Subcutaneous adipose tissue (tissue), 4 donors: Measurements from ENCODE around the gene MAP10. TPM values are rescaled to one million over a fixed set of nuclear protein-coding genes. Genes with fewer than 3 reads are reported as not detected.

ENCODE experiments used
- CTCF ChIP-seq: fragments of 450-650 bp; IDR thresholded peaks from one replicate; pipeline ENCODE4 v1.5.1; 2016; ENCODE audit warnings: low read depth, mild to moderate bottlenecking, control low read depth, antibody characterized with exemption, moderate library complexity
- total RNA-seq, 4 donors: library from RNA; depleted of rRNA; stranded (reverse); fragments of >200 nt; gene quantifications; one replicate each; pipeline ENCODE4 v1.1.0, GENCODE V29; 2016

Gene MAP10
- 1 to 10 TPM in 3 of 4 donors, under 1 TPM in 1; 0.49 to 2.0 (median 1.9) TPM for total RNA-seq

GRCh38 chr1:232805269-232806185 is at the start of gene MAP10:
TSS of gene MAP10 (plus strand) at chr1:232805416. CDS start at chr1:232805450, 34 bp downstream.
- no peak for TF ChIP-seq CTCF

GRCh38 chr1:232764458-232765251 is 40.6 kb upstream of the MAP10 start:
- TF ChIP-seq CTCF = no peak

- TF ChIP-seq CTCF = no peak
Measured at GRCh38 chr1:232765542-232765941, 39.7 kb upstream of the MAP10 start.

- TF ChIP-seq CTCF = no peak
Measured at GRCh38 chr1:232766241-232766890, 38.9 kb upstream of the MAP10 start.

- no peak for TF ChIP-seq CTCF
Measured at GRCh38 chr1:232766904-232767303, 38.3 kb upstream of the MAP10 start.

GRCh38 chr1:232767305-232768074 is 37.7 kb upstream of the MAP10 start:
- TF ChIP-seq CTCF = no peak
